ENCODE results near the gene ADORA1. TPM values are rescaled to one million over a fixed set of nuclear protein-coding genes. Genes with fewer than 3 reads are reported as not detected.

The ADORA1 gene
- total and polyA plus RNA-seq, 2 of the 13 experiments (the other 11 are each of a cell fraction or from before 2014, with no cell fraction given): 0.11 TPM; not detected in 1

DNA sequence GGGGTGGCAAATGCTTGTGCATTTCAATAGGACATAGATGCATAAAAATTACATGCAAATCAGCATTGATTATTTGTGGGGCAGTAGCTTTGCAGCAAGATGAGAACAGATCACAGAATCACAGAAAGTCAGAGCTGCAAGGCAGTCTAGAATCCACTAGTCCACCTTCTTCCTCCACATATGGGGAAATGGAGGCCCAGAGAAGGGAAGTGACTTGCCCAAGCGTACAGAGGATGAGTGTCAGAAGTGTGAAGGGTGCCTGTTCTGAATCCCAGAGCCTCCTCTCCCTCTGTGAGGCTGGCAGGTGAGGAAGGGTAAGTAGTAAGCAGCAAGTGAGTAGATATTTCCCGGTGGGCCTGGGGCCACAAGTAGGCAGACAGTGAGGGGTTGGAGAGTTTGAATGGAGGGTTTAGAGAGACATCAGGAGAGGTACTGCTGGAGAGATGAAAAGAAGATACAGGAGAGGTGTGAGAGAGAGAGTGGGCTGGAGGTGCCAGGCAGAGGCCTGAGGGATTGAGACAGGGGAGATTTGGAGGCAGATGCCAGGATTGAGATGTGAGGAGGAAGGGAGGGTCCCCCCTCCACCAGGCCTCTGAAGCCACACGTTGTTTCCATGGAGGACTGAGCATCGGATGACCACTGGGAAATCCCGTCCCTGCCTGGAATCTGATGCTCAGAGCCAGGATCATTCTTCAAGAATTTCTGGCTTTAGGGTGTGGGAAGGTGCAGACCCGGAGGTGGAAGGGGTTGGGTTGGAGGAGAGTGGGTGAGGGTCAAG is 36.9 kb upstream of the ADORA1 start (continued):
- TF ChIP-seq, protein P1, sequence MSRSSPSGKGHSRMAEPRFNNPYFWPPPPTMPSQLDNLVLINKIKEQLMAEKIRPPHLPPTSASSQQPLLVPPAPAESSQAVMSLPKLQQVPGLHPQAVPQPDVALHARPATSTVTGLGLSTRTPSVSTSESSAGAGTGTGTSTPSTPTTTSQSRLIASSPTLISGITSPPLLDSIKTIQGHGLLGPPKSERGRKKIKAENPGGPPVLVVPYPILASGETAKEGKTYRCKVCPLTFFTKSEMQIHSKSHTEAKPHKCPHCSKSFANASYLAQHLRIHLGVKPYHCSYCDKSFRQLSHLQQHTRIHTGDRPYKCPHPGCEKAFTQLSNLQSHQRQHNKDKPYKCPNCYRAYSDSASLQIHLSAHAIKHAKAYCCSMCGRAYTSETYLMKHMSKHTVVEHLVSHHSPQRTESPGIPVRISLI (CRISPR knock-in tag; IDR thresholded peaks at IDR 0.05; ENCODE audit: borderline replicate concordance): no peak
- TF ChIP-seq, protein P2, sequence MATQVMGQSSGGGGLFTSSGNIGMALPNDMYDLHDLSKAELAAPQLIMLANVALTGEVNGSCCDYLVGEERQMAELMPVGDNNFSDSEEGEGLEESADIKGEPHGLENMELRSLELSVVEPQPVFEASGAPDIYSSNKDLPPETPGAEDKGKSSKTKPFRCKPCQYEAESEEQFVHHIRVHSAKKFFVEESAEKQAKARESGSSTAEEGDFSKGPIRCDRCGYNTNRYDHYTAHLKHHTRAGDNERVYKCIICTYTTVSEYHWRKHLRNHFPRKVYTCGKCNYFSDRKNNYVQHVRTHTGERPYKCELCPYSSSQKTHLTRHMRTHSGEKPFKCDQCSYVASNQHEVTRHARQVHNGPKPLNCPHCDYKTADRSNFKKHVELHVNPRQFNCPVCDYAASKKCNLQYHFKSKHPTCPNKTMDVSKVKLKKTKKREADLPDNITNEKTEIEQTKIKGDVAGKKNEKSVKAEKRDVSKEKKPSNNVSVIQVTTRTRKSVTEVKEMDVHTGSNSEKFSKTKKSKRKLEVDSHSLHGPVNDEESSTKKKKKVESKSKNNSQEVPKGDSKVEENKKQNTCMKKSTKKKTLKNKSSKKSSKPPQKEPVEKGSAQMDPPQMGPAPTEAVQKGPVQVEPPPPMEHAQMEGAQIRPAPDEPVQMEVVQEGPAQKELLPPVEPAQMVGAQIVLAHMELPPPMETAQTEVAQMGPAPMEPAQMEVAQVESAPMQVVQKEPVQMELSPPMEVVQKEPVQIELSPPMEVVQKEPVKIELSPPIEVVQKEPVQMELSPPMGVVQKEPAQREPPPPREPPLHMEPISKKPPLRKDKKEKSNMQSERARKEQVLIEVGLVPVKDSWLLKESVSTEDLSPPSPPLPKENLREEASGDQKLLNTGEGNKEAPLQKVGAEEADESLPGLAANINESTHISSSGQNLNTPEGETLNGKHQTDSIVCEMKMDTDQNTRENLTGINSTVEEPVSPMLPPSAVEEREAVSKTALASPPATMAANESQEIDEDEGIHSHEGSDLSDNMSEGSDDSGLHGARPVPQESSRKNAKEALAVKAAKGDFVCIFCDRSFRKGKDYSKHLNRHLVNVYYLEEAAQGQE (IDR thresholded peaks at IDR 0.05; ENCODE audit: borderline replicate concordance in 1 of 2, low read depth in 1 of 2, low read length in 2 of 2): no peak
- TF ChIP-seq HOXA7 (CRISPR knock-in tag; IDR thresholded peaks at IDR 0.05) (no peak), JARID2 (CRISPR knock-in tag; IDR thresholded peaks at IDR 0.05; ENCODE audit: insufficient replicate concordance) (no peak), RCOR2 (CRISPR knock-in tag; IDR thresholded peaks at IDR 0.05) (no peak), ZNF383 (CRISPR knock-in tag; IDR thresholded peaks at IDR 0.05; ENCODE audit: borderline replicate concordance) (no peak), PPARG (CRISPR knock-in tag; conservative IDR thresholded peaks at IDR 0.05) (no peak)

DNA sequence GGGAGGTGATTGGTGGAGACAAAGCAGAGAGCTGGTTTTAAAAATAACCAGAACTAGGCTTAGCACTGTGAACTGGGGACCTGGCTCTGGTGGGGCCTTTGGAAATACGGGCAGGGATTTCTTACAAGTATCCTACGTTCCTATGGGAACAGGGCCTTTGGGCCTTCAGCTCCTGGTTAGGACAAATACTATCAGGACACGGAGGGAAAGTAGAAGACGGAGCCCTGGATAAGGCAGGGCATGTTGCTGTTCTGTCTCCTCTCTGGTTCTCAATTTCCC is 36.4 kb upstream of the ADORA1 start:
- Histone ChIP-seq H4K20me1 (ENCODE audit: insufficient read depth, low read length) (no peaks in the 10 kb centered on the region), H3K9me3 (ENCODE audit: low read length) (peaks cover 13% of the 10 kb centered on the region; the same call in 1 of the 2 replicates), H3K27me3 (ENCODE audit: control insufficient read depth in 1 of 2, insufficient read depth in 2 of 2, low read length in 2 of 2) (peaks cover 3 to 12% of the 10 kb centered on the region in 2 experiments; a peak in 4 of 5 replicates), H3K79me2 (ENCODE audit: insufficient read depth, low read length) (no peaks in the 10 kb centered on the region), H3K4me3 (replicated peaks in 1 of 3; ENCODE audit: insufficient read depth in 1 of 3, low read depth in 2 of 3, low read length in 3 of 3) (no peak overlapping the region), H3K36me3 (replicated peaks in 1 of 2; ENCODE audit: control insufficient read depth in 1 of 2, insufficient read depth in 2 of 2, low read length in 2 of 2) (no peaks in the 10 kb centered on the region), H3K4me2 (ENCODE audit: low read depth, low read length) (no peak overlapping the region), H3K4me1 (ENCODE audit: insufficient read depth, low read length) (no peaks in the 10 kb centered on the region), H2AFZ (ENCODE audit: low read length) (no peak overlapping the region), H3K9ac (ENCODE audit: insufficient read depth, low read depth, low read length) (no peak overlapping the region), H3K27ac (ENCODE audit: extremely low read length, insufficient read depth, low read length) (no peak overlapping the region)
- whole genome bisulfite sequencing (ENCODE audit: low lambda C conversion rate): 24% methylated on average over 4 of the region's 4 CpGs
- DNase-seq (ENCODE audit: low spot score): no peak
- FAIRE-seq: no peak
- POLR2A ChIA-PET: no interaction called here
- ATAC-seq: no peak
- CTCF ChIA-PET (ENCODE audit: low intra/inter-chr PET ratio, low total read pairs): no interaction called here
- in situ Hi-C loops (cut with HindIII; ENCODE audit: extremely low pct_ligation_motif_present, low pct_unique_long_range_greater_than_20kb): no loop called here
- no TSS peak for BruUV-seq (replicated peaks)
- intact Hi-C loops (cut with micrococcal nuclease; ENCODE audit: unreplicated experiment): no loop called here
- no peak for TF ChIP-seq ZNF670 (CRISPR knock-in tag; IDR thresholded peaks at IDR 0.05; ENCODE audit: borderline replicate concordance)
- no peak for TF ChIP-seq MED13 (CRISPR knock-in tag; IDR thresholded peaks at IDR 0.05)
- no peak for TF ChIP-seq HDAC2 (CRISPR knock-in tag; IDR thresholded peaks at IDR 0.05)
- TF ChIP-seq SMARCE1 (IDR thresholded peaks at IDR 0.05; ENCODE audit: borderline replicate concordance): no peak
- no peak for TF ChIP-seq ZNF24 (IDR thresholded peaks at IDR 0.05)
- no peak for TF ChIP-seq AGO2 (optimal IDR thresholded peaks at IDR 0.05; ENCODE audit: low read depth, low read length)
- no peak for TF ChIP-seq ZNF75D (CRISPR knock-in tag; IDR thresholded peaks at IDR 0.05; ENCODE audit: borderline replicate concordance)
- TF ChIP-seq ZNF337 (CRISPR knock-in tag; IDR thresholded peaks at IDR 0.05; ENCODE audit: borderline replicate concordance, low read depth): no peak
- TF ChIP-seq CBFB (CRISPR knock-in tag; IDR thresholded peaks at IDR 0.05): no peak
- TF ChIP-seq ZNF33A (CRISPR knock-in tag; IDR thresholded peaks at IDR 0.05; ENCODE audit: borderline replicate concordance): no peak
- TF ChIP-seq ZNF543 (CRISPR knock-in tag; IDR thresholded peaks at IDR 0.05): no peak

Data from HepG2 (cell line).